COLO829 (cell line): ENCODE measurements around the gene KLK10.

Experiments
- DNase-seq: peaks from one replicate; pipeline ENCODE4 v3.0.0; 2012; ENCODE audit warnings: low spot score

Gene KLK10

GRCh38 chr19:50967929-50968715, 51.4 kb downstream of the KLK10 start:
- no peak for DNase-seq

GRCh38 chr19:50964266-50964665, 55.2 kb downstream of the KLK10 start:
- no peak for DNase-seq

- DNase-seq: no peak
Measured at GRCh38 chr19:50963381-50963780, 56.1 kb downstream of the KLK10 start.
